HT1080 (cell line): ENCODE results near the gene CPD. TPM values are rescaled to one million over a fixed set of nuclear protein-coding genes. Genes with fewer than 3 reads are reported as not detected.

Source experiments
- DNase-seq: peaks from one replicate; pipeline ENCODE4 v3.0.0-alpha.2; 2015; ENCODE audit warnings: low read depth
- total RNA-seq: library from RNA; depleted of rRNA; stranded (reverse); fragments of >200 nt; shearing (Covaris generic); gene quantifications from 2 replicates; pipeline ENCODE4 v1.2.3, GENCODE V29; 2014

CPD gene
- total RNA-seq, 1 experiment from 2014 or later, result 55.9 TPM

DNA sequence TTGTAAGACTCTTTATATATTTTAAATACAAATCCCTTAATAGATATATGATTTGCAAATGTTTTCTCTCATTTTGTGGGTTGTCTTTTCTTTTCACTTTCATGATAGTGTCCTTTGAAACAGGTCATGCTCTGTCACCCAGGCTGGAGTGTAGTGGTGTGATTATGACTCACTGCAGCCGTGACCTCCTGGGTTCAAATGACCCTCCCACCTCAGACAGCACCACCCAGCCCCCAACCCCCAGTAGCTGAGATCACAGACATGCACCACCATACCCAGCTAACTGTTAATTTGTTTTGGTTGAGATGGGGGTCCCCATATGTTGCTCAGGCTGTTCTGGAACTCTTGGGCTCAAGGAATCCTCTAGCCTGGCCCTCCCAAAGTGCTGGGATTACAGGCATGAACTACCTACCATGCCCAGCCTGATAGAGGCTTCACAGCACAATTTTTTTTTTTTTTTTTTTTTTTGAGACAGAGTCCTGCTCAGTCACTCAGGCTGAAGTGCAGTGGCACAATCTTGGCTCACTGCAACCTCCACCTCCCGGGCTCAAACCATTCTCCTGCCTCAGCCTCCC is 26.4 kb upstream of the CPD start:
- no peak for DNase-seq

DNA sequence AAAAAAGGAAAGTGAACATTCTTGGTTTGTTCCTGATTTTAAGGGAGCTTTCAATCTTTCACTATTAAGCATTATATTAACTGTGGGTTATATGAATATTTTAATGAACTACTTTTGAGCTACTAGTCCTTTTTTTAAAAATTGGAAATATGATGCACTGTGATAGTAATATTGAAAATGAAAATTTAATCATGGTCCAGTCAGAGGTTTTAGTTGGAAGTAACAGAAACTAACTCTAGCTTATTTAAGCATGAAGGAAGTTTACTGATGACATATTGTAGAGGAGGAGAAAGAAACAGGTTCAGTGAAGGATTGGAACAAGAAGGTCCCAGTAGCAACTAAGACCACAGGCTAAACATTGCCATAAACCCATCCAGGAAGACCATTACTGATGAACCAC is 24.0 kb upstream of the CPD start:
- no peak for DNase-seq

DNA sequence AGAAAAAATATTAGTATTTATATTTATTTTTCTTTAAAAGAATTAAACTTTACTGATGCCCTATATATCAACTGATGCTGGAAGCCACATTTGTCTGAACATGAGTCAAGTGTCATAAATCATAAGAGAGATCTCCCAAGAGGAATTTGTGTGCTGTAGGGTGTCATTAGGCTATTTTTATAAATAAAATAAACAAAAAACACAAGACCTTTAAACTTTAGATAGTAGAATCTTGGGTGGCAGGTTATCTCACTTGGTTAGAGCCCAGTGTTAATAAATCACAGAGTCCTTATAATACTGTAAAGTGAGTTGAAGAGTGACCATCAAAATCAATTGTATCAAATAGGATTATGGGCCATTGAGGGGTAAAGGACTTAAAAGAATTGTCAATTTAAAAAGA is 21.3 kb upstream of the CPD start:
- no peak for DNase-seq

DNA sequence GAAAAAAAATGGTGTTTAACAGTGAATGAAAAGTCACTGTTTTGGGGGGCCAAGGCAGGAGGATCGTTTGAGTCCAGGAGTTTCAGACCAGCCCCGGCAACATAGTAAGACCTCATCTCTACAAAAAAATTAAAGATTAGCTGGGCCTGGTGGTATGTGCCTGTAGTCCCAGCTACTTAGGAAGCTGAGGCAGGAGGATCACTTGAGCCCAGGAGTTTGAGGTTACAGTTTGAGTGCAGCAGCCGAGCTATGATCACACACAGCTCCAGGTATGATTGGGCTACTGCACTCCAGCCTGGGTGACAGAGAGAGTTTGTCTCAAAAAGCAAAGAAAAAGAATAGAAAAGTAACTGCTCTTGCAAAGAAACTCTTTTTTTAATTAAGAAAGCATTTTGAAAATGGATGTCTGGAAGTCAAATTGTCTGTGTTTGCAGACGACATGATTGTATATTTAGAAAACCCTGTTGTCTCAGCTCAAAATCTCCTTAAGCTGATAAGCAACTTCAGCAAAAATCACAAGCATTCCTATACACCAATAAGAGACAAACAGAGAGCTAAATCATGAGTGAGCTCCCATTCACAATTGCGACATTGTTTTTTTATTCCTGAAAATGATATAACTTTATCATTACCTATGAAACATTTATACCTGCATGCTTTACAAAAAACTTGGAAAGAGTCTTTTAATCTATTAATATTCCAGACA is 20.5 kb upstream of the CPD start:
- DNase-seq, result no peak

DNA sequence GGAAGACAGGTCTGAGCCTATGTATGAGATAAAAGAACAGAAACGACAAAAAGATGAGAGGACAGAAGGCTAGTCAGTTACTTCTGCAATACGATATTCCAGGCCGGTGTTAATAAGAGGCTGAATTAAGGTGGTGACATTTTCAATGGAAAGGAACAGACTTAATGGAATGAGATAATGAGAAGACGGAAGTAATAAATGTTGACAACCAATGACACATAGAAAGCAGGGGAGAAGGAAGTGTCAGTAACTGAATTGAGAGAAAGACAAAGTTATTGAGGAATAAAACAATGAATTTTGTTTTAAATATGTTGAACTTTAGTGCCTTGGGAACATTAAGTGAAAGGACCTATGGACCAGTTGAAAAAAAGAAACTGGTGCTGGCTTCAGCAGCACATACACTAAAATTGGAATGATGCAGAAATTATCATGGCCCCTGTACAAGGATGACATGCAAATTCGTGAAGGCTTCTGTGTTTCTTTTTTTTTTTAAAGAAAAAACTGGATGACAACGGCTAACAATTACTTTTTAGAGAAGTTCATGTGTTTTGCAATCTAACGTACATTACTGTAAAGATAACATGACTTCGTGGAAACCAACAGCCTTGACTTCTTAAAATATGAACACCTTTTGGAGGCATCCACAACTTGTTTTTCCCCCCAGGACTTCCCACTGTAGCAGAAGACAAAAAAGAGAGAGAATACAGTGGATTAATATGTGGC is 18.5 kb upstream of the CPD start:
- DNase-seq, result no peak

GRCh38 chr17:30361766-30362279 is 16.9 kb upstream of the CPD start:
- no peak for DNase-seq

GRCh38 chr17:30363715-30364202 is 15.0 kb upstream of the CPD start:
- DNase-seq, result peak; percentile 83

- DNase-seq, result no peak
Measured at GRCh38 chr17:30366536-30366935, 12.2 kb upstream of the CPD start.

DNA sequence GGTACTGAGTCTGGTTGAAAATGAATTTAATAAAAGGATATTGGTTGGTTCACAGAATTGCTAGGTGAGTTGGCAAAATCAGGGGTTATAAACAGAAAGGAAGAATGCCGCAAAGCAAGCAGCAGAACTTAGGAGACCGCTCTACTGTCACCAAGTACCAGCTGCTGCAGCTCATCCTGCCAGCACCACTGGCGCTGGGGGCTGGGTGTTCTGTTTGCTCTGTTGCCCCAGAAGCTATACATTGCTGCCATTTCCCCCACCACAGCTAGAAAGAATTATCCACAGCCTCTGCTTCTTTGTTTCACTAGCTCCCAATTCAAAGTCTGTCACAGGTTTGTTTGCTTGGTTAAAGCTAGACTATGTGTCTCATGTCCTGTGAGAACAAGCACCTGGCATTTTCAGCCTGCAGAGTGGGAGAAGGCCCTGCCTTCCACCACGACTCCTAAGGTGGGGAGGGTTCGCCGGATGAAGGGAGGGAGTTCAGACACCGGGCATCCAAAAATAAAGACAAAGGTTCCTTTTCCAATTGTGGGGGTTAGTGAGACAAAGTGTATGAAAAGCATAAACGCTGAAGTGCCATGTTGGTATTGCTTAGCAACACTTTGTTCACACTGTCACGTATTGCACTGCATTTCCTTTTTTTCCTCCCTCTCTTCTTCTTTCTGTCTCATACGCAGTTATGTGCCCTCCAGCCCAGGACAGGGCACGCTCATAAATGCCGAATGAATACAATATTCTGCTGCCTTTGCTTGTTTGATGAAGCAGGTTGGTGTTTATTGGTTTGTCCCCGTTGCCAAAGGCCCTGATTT is 9.6 kb upstream of the CPD start:
- no peak for DNase-seq

- DNase-seq, result peak; percentile 34
Measured at GRCh38 chr17:30369995-30370394, 8.7 kb upstream of the CPD start.

DNA sequence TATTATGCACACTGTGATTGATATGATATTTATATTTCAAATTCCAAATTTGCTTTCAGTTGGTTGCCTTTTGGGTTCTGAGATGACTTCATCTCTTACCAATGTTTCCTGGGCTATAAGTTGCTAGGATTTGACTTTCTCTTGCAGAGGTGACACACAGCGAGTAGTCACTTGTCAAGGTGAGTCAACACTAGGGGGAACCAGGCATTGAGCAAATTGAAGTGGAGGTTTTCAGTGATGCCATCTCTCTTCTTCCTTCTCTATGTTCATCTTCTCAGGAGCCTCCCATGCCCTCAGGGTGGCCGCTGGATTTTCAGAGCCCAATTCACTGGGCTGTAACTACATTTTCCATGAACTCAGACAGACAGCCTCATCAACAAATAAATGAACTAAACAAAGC is 6.0 kb upstream of the CPD start:
- DNase-seq, result peak; percentile 77

DNA sequence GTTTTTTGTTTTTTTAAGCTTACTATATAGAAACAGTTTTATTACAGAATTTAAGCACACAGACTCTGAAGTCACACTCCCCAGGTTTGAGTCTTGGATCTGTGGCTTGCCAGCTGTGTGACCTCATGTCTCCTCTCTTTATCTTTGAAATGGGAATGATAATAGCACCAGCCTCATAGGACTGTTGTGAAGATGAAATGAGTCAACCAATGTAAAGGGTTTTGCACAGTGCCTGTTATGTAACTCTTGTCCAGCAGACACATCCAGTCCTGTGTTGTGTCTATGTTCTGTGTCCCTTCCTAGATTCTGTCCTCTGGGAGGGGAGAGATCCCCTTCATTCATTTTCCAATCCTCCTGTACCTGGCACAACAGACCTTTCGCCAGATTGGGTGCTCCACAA is 3.1 kb upstream of the CPD start:
- no peak for DNase-seq

DNA sequence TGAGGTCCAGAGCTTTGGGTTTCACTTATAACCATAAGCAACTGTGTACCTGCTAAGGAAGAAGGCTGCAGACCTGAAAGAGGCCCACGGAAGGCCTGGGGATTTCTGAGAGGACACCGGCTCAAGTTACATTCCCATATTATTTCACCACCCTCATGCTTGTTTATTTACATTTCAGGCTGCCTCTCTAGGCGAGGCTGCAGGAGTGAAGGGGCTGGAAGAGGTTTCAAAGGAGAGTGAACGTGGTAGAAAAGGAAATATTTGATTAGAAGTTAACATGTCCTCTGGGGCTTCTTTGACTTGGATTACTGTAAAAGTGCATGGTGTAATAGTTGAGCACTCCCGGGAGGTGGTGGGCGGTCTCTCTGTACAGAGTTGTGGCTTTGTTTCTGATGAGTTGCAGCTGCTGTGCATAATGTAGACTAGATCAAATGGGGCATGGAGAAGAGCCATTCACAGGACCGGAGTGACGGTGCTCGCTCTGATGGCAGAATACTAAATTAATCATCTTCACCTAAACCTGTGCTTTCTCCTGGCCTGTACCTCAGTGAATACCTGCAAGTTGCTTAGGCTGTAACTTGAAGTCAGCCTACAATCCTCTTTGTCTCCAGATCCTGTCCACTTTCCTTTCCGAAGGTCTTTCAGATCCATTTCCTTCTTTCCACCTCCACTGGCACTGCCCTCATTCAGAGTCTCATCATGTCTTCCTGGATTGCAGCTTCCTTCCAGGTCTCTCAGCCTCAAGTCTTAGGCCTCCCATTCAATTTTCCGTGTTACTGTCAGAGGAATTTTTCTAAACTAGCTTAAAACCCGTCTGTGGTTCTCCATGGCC is 1.9 kb upstream of the CPD start:
- DNase-seq, result peak; percentile 14

DNA sequence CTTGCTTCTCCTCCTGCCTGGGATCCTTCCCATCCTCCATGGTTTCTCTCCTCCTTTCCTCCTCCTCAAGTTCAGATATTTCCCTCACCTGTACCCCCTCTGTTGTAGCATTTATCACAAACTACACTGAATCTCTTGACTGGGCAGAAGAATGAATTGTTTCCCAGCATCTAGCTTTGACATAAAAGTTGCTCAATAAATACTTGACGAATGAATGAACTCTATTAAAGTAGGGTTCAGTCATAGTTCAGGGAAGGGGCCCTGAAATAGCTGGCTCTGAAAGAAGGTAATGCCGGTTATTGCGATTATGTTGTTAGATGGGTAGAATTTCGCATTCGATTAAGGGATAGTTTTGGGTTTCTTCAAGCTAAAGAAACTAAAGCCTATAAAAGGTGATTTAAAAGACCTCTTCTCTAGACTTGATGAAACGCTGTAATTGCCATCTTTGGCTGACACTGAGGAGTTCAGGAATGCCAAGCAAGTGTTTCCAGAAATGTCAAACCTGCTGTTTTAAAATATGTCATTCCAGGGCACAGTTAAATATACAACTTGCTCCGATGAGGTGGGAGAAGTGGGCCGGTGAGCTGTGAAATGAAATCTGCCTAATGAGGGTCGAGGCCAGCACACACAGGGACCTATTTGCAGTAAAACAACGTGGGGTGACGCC is 1.0 kb upstream of the CPD start:
- no peak for DNase-seq

DNA sequence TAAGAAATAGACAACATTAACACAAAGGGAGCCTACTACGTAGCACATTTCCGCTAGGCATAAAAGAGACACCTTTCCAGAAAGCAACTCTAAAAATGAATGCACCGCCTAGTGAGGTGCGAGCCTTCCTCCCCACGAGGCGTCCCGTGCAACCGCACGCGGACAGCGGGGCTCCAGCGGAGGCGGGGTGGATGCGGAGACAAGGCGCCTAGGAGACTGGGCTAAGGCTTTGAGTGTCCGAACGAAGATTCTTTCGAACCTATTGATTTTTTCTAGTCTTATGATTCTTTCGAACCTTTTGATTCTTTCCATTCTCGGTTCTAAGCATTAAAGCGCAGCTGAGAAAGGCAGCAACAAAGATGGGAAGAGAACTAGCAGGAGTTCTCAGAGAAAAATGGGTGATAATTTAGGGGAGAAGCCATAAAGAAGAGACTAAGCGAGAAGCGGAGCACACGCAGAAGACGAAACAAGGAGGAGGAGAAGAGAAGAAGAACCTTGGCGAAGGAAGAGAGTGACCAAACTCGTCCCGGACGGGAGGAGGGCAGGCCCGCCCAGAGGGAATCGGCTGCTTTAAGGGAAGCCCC is 394 bp upstream of the CPD start:
- no peak for DNase-seq

DNA sequence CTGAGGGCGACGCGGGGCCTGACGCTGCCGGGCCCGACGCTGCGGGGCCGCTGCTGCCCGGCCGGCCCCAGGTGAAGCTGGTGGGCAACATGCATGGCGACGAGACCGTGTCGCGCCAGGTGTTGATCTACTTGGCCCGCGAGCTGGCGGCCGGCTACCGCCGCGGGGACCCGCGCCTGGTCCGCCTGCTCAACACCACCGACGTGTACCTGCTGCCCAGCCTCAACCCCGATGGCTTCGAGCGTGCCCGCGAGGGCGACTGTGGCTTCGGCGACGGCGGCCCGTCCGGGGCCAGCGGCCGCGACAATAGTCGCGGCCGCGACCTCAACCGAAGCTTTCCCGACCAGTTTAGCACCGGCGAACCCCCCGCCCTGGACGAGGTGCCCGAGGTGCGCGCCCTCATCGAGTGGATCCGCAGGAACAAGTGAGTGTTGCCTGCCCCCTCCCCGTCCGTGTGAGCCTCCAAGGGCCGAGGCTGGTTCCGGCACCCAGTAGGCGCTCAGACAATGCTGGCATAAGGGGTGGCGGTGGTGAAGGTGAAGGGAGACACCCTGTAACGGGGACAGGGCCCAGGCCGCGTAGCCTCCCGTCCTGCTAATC is 676 bp downstream of the CPD start:
- DNase-seq, result no peak

DNA sequence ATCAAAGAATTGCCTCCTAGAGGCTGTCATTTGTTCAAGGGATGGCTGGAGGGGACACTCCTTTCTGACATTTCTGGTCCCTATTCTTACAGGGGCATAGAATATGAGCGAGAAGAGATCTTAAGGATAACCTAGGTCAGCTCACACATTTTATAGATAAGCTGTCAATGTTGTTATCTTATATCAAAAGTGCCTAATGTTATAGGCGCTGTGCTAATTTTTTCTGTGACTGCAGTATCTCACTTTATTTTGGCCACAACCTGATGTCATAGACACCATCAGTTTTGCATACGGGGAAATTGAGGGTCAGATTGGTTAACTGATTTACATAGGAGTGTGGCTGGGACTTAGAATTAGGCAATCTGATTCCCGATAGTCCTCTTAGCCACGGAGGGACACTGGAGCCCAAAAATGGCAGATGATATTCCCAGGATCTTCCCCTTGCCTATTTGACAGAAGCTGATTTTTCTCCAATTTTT is 1.2 kb downstream of the CPD start:
- no peak for DNase-seq

GRCh38 chr17:30380643-30381339 is 2.1 kb downstream of the CPD start:
- DNase-seq, result no peak

- DNase-seq, result no peak
Measured at GRCh38 chr17:30381340-30381659, 2.6 kb downstream of the CPD start.
